Stimulated activated naive CD8-positive, alpha-beta T cell treated with anti-CD3 and anti-CD28 coated beads, Interleukin-15, Interleukin-2, amounts not matched to agents 100 U/mL and 50 U/mL, for 24 hours (primary cell): ENCODE results near the gene NIPA2.

Experiments
- ATAC-seq: fragments of 150-1000 bp; cut with Tn5 transposase; one replicate; pipeline ENCODE4 v1.10.0; 2021
- DNase-seq: peaks from one replicate; pipeline ENCODE4 v3.0.0; 2021

NIPA2 gene

DNA sequence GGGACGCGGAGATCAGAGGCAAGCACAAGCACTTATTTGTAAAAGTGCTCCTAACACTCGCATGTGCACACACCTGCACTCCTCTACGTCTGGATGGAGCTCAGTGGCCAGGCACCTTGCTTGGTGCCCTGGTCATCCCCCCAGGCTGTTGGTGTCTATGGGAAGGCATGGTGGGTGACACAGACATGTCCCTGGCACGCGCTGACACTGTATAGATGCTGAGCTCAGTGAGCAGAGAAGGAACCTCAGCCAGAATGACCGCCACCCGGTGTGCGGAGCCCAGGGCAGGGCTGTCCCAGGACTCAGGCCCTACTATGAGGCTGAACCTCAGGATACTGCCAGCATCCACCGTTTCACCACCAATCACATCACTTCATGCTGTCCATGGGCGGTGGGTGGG is 64.5 kb downstream of the NIPA2 start:
- DNase-seq (no peak), ATAC-seq (no peak)

DNA sequence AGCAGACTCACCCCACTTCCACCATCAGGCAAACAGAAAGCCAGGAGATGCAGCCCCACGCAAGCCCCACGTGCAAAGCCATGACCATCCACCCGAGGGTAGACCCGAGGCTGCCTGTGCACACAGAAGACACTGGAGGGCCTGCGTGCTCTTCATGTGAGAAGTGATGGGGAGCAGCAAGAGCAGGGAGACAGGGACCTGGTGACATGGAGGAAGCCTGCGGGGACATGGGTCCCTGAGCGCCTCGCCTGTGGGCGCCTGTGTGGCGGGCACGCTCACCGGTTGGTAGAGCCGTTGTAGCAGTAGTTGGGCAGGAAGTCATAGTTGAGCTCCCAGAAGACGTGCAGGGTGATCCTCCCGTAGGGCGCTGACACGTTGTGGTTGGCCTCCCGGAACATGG is 65.0 kb downstream of the NIPA2 start:
- DNase-seq, result no peak
- no peak for ATAC-seq

DNA sequence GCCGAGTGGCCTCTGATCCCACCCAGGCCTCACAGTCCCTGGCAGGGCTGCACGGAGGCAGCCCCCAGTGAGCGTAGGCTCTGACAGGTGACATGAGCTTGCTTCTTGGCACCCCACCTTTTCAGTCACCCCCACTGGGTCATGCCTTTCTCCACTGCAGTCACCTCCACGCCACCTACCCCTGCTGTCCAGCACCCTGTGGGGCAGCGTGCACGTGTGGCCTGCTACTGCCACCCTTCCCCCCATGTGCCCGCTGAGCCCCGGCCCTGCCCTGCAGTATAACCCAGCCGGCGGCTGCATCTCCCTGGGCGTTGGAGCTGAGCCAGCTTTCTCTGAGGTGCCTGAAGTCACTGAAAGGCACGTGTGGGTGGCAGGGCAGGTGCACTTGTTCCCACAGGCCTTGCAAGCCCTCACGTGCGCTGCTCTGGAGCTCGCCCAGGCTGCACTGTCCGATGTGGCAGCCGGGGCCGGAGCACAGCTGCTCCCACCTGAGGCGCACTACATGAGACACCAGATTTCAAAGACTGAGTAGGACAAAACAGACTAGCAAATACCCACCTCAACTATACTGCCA is 65.6 kb downstream of the NIPA2 start:
- ATAC-seq (no peak), DNase-seq (no peak)

DNA sequence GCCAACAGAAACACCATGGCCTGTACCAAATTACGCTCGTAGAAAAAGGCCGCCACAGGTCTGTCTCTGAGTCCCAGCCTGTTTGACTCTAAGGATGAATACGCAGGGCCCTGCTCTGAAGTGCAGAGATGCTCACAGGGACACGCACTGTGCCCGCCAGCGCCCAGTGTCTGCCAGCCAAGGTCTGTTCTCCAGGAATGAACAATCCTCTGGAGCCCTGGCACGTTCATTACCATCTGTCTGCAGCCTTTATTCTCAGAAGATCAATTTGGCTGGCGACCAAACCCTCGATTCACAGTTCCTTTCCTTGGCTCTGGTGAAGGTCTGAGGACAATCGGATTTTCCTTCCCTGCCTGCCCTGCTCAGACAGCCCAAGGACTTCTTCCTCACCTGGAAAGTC is 66.3 kb downstream of the NIPA2 start:
- ATAC-seq (no peak), DNase-seq (no peak)

DNA sequence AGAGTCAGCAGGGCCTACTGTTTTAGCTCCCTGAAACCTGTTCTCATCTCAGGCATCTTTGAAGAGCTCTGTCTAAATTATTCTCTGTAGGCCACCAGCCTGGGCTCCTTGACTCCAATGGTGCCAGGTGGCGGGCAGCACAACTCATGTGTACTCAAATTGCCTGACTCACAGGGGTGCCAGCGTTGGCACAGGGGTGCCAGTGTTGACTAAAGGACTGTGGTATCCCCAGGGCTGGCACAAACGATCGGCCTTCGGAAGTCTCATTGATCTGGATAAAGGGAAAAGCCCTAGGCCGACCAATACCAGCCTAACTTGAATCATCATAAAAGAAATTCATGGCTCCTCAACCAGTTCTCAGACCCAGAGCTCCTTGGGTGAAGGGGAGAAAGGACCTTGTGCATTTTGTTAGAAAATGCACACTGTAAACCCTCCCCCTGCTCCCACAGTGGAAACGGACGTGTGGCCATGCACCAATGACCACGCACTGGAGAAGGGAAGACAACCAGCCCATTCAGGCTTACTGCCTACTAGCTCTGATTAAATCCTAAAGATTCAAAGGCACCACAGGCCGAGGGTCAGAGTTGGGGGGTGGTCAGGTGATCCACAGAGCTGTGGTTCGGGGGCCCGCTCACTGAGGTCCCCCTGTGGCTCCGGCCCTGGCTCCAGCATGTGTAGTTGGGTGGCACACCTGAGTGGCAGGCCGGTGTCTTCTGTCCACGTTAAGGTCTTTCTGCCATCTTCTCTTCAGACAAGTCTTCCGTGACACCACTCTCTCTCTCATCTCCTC is 68.9 kb downstream of the NIPA2 start:
- ATAC-seq (no peak), DNase-seq (no peak)

DNA sequence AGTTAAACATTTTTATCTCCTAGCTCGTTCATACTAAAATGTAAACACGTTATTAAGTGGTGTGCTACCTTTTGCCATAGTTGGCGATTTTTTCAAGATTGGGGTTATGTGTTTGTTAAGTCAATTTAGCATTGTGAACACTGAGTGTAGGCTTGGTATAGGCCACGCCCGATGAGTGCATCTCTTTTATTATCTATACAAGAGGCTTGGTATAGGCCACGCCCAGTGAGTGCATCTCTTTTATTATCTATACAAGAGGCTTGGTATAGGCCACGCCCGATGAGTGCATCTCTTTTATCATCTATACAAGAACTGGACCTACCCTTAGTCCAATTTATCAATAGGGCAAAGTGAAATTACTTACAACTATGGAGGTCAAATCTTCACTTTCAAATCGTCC is 70.4 kb downstream of the NIPA2 start:
- DNase-seq (no peak), ATAC-seq (no peak)

DNA sequence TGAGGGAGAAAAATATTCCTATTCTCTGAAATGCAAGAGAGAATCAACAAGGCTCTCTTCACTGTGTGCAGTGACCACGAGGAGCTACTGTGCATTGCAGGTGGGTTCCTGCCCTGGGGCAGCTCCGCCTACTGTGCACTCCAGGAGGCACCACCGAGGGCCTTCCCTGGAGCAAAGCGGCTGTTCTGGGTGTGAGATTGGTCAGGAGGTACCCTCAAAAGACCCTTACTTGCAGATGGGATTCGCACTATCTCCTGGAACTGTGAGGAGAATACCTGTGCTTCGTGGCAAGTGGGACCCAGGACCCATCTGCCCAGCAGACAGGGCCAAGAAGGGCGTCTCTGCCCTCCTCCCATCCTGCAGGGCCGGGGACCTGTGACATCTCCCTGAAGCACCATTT is 72.8 kb downstream of the NIPA2 start:
- no peak for DNase-seq
- ATAC-seq, result no peak

DNA sequence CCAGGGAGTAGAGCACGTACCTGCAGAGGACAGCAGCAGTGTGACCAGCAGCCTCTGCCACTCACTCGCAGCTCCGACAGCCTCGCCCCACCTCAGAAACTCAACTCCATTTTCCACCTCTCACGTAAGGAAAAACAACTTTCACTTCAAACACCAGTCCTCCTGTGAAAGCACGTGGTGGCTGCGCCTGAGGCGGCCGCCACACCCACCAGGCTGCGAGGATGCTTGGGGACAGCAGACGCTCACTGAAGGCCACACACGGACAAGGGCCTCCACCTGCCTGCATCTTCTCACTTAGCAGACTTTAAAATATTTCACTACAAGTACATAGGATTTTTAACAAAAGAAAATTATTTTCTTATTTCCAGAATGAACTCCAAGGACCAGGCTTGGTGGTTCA is 73.8 kb downstream of the NIPA2 start:
- no peak for DNase-seq
- ATAC-seq, result no peak

DNA sequence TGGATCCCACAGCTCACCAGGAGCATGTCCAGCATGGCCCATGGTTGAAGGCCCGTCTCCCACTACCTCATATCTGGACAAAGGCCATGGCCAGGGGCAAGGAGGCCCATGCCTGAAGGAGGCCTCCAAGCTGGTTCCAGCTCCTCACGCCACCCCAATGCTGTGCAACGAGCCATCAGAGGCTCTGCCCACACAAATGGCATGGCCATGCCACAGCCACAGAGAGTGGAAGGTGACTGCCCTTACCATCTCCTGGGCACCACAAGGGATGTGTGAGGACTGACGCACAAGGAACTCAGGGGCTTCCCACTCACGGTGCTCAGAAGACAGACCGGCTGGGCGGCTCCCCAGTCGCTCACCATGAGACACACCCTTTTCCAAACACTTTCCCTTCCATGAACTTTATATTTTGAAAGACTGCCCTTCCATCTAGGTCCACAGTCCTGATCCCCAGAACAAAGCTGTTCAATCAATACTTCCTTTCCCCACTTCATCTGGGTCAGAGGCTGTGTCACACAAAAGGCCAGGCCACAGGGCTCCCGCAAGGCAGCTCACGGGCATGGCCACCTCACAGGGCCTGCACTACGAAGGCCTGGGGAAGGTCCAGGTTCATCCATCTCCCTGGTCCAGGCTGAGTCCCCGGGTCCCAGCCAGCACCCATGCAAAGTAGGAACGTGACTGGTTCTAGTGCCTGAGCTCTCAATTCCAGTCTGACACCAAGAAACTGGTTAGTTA is 75.3 kb downstream of the NIPA2 start:
- no peak for ATAC-seq
- no peak for DNase-seq

DNA sequence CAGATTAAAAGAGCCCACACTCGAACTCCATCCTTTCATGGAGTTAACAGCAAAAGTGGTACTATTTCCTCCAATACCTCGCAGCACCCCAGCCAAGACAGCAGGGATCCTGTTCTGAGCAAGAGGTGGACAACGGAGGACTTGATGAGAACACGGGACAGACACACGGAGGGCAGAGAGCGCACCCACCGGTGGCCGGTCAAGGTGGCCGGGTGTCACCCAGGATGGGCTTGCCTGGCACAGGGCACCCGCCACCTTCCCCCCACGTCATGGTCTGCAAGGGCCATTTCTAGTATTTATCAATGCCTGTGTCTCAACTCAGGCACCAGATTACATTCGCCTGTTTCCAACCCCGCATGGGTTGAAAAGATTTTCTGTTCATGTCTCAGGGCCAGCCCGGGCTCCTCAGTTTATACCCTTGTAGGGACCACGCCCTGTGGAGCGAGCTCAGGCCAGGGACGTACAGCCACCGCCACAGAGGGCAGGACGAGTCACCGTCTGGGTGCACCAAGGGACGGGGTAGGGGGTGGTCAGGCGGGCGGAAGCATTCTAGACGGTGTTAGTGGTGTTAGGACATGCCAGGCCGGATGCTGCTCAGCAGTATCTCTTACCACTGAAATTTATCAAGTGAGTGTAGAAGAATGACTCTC is 77.5 kb downstream of the NIPA2 start:
- DNase-seq (no peak), ATAC-seq (no peak)

DNA sequence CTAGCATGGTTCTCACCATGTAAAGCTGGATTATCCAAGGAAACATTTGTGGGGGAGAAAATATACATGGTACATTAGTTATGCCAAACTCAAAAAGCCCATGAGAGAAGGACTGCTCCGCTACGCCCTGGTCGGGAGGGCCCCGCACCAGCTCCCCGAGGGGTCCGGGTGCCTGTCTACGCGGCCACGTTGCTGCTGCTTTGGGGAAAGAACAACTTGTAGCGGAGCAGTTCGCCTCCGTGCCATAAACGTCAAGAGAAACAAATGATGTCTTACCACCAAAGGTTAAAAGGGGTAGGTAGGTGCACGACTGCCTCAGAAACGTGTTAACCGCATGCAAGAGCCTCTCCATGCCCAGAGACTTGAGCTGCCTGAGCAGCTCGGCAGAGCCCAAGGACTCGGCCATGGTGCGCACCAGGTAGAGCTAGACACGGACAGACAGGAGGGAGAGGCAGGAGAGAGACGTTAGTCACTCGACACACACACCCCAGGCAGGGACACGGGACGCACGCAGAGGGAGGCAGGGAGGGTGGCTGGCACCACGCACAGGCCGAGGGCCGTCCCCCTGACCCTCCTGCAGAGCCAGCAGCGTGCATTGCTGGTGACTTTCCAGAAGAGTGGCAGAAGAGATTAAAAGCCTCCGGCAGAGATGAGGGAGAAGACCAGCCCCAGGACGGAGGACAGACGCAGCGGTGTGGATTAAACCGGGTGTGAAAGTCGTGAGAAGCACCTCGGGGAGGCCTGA is 78.3 kb downstream of the NIPA2 start:
- no peak for DNase-seq
- no peak for ATAC-seq

DNA sequence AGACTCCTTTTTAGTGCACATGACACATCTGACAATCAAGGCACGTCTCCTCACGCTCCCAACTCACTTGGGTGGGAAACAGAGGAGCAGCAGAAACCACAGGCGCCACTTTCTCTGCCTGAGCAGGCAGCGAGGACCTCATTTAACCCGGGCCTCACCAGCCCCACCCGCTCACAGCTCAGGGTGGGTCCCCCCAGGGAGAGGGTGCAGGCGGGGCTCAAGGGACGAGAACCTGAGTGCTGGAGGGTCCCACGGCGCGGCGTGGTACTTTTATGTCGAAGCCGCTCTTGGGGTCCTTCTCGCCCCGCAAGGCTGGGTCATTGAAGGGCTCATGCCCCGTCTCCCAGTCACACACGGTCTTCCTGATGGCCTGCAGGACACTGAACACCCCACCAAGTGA is 79.1 kb downstream of the NIPA2 start:
- ATAC-seq, result no peak
- no peak for DNase-seq
